ENCODE data around the gene CKAP5.

- TF ChIP-seq EZH2phosphoT487 (IDR thresholded peaks at IDR 0.05; ENCODE audit: borderline replicate concordance, low read depth) (no peak), REST (IDR thresholded peaks at IDR 0.05; ENCODE audit: low read depth, low read length) (no peak), NRF1 (IDR thresholded peaks at IDR 0.05; ENCODE audit: low read depth, low read length) (no peak), TEAD4 (IDR thresholded peaks at IDR 0.05; ENCODE audit: borderline replicate concordance, insufficient read depth) (no peak), SIN3A (IDR thresholded peaks at IDR 0.05; ENCODE audit: borderline replicate concordance, low read depth, low read length) (no peak), MAX (IDR thresholded peaks at IDR 0.05; ENCODE audit: low read depth) (no peak), GATA2 (CRISPR knock-in tag; IDR thresholded peaks at IDR 0.05) (no peak), EP300 (IDR thresholded peaks at IDR 0.05; ENCODE audit: borderline replicate concordance in 1 of 2, low read depth in 1 of 2, low read length in 1 of 2) (no peak), GABPA (IDR thresholded peaks at IDR 0.05; ENCODE audit: low read depth) (no peak), RFX5 (IDR thresholded peaks at IDR 0.05; ENCODE audit: low read length) (no peak), TAF1 (IDR thresholded peaks at IDR 0.05; ENCODE audit: borderline replicate concordance, low read depth, low read length) (no peak), RAD21 (IDR thresholded peaks at IDR 0.05; ENCODE audit: low read length) (no peak)
- TF ChIP-seq, protein P1, sequence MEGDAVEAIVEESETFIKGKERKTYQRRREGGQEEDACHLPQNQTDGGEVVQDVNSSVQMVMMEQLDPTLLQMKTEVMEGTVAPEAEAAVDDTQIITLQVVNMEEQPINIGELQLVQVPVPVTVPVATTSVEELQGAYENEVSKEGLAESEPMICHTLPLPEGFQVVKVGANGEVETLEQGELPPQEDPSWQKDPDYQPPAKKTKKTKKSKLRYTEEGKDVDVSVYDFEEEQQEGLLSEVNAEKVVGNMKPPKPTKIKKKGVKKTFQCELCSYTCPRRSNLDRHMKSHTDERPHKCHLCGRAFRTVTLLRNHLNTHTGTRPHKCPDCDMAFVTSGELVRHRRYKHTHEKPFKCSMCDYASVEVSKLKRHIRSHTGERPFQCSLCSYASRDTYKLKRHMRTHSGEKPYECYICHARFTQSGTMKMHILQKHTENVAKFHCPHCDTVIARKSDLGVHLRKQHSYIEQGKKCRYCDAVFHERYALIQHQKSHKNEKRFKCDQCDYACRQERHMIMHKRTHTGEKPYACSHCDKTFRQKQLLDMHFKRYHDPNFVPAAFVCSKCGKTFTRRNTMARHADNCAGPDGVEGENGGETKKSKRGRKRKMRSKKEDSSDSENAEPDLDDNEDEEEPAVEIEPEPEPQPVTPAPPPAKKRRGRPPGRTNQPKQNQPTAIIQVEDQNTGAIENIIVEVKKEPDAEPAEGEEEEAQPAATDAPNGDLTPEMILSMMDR (IDR thresholded peaks at IDR 0.05), result no peak
These were observed 19.3 kb upstream of the CKAP5 start for GRCh38 chr11:46865340-46865739.

Data from SK-N-SH (cell line).